RKO (cell line): ENCODE data around the gene VAC14.
A peak's percentile ranks its signal among the peaks of the same experiment; 100 is the strongest.

Experiments used
- DNase-seq: peaks from one replicate; pipeline ENCODE4 v3.0.0-alpha.2; 2016; ENCODE audit warnings: low spot score

Gene VAC14

GRCh38 chr16:70760221-70760620 is 40.7 kb downstream of the VAC14 start:
- DNase-seq: no peak

DNA sequence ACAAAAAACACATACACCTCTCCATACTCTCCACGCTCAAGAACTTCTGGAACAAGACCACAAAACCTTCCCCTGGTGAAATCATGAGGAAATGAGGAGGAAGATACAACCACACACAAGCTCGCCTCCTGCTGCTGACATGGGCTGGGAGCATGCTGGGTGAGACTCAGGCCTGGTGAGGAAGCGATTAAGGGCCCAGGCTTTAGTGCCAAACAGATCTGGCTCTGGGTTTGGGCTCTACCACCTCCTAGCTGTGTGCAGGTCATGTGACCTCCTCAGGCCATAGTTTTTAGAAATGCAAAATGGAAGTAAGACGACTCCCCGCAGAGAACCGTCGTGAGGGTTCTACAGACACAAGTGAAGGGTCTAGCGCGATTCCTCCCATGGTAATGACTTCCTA is 41.3 kb downstream of the VAC14 start:
- DNase-seq: no peak

DNA sequence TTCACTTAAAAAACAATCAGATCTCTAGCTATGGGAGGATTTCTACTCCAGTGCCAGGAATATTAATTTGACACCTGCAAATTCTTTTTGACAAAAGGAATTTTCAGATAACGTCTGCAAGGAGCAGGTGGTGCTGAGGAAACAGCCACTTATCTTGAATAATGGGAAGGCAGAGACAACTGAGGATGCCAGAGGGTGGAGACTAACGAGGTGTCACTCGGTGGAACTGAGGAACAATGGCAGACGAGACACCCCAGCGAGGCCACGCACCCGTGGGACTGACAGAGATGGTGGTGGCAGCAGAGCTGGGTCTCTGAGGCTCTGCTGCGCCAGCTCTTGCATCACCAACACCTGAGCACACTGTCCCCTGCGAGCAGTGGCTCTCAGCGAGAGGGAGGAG is 42.2 kb downstream of the VAC14 start:
- no peak for DNase-seq

DNA sequence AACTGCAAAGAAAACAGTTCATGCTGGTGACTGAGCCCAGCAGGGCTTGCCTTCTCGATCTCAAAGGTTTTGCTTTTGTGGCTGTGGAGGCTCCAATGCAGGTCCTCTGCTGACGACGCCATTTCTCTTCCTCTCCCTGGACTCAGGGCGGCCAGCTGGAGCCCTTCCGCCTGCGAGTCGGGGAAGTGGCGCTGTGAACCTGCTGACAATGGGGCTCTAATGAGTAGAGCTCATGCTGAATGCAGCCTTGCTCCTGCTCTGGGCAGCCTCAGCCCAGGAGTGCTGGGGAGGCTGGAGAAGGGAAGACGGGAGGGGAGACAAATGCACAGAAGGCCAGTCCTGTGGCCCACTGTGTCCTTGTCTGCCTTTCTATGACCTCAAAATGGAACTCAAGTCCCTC is 43.8 kb downstream of the VAC14 start:
- DNase-seq: no peak

DNA sequence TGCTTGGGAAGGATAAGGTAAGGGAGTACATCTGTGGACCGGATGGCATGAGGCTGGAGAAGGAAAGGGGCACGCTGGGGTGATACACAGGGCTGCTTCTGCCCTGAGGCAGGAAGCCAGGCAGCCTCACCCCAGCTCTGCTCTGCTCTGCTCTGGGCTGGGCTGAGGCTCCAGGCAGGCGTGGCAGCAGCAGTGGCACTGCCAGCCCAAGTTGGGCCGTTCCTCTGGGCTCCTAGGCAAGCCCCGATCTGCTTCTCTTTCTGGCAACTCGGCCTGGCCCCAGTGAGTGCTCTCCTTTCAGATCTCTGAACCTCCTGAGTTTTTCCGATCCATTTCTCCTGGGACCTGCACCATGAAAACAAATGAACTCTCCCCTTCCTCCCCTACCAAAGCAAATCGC is 44.9 kb downstream of the VAC14 start:
- no peak for DNase-seq

DNA sequence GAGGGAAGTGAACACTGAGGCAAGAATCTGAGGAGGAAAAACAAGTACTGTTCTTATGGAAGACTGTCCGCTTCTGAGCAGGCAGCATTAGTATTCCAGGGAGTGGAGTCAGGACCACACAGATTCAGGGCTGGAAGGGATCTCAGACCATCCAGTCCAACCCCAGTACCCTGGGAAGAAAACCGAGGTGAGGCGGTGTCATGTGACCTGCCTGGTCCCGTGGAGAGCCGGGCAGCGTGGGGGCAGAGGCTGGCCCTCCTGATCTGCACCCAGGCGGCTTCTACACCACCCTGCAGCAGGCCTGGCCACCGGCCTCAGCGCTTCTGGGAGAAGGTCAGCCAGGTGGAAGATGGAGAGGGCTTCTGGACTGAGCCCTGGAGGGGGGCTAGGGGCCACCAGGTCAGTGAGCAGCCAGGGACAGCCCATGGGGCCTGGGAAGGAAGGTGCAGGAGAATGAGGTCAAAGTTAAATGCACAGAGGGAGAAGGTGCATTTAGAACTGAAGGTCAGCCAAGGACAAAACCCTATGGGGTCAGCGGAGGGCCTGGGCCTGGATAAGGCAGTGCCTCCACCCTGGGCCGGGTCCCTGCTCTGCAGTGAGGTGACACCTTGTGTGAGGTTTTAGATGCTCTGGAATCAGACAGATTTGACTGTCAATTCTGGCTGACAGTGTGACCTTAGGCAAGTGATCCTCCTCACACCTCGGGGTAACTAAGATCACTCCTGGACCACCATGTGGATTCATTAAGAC is 45.9 kb downstream of the VAC14 start:
- no peak for DNase-seq

GRCh38 chr16:70754371-70754770 is 46.6 kb downstream of the VAC14 start:
- no peak for DNase-seq

DNA sequence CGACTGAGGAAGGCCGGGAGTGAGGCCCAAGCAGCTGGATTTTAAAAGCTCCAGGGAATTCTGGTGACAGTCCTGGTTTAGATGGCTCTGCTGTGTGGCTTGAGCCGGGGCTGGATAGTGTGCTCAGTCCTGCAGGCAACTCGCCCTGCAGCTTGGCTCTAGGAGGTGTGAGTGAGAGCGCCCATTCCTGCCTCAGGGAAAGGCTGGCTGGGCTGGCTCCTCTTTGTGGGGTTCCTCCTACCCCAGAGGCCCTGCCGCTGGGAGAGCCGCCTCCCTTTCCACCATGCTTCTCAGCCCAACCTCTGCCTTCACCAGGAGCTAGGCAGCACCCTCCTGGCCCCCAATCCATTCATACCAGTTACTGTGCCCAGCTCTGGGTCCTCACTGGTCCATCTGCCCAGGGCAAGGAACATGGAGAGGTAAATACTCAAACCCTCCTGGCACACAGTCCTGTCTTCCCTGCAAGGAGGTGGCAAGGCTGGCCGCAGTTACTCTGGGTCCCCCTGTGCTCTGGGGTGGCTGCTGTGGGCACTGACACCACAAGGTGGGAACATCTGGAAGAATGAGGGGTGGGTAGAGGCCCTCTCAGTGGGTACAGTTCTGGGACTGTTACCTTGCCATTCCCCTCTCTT is 47.1 kb downstream of the VAC14 start:
- DNase-seq: no peak

DNA sequence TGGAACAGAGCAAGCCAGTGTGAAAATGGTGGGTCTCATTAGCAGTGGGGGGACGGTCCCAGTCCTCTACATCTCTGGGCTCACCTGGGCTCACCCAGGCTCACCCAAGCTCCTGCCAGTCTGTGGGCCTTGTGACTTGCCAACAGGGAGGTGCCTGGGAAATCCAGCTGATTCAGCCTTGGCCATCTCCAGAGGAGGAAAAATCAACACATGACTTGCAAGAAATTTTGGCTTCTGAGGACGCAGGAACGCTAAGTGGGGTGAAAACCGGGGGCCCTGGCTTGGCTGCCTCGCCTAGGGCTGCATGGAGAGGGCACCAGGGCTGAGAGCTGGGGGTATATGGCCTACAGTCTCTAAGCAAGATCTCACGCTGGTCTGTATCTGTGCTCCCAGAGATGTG is 47.7 kb downstream of the VAC14 start:
- DNase-seq: no peak

GRCh38 chr16:70752426-70752825 is 48.5 kb downstream of the VAC14 start:
- DNase-seq: no peak

DNA sequence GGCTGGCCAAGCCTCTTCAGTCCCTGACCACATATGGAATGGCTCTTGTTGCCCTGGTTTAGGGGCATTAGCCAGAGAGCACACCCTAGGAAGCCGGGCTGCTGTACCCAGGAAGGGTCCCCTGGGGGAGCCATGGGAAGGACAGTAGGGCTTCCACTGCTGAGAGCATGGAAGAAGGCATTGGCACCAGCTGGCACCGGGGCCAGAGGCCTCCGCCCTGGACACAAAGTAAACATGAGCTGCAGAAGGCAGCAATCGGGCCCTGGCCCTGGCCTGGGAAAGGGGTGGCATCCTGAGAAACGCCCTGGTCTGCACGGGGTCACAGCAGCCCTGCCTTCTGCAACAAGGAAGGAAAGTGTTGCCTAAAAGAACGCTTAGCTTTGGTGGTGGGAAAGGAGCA is 49.4 kb downstream of the VAC14 start:
- no peak for DNase-seq

- DNase-seq: no peak
Measured at GRCh38 chr16:70750893-70751467, 50.0 kb downstream of the VAC14 start.

DNA sequence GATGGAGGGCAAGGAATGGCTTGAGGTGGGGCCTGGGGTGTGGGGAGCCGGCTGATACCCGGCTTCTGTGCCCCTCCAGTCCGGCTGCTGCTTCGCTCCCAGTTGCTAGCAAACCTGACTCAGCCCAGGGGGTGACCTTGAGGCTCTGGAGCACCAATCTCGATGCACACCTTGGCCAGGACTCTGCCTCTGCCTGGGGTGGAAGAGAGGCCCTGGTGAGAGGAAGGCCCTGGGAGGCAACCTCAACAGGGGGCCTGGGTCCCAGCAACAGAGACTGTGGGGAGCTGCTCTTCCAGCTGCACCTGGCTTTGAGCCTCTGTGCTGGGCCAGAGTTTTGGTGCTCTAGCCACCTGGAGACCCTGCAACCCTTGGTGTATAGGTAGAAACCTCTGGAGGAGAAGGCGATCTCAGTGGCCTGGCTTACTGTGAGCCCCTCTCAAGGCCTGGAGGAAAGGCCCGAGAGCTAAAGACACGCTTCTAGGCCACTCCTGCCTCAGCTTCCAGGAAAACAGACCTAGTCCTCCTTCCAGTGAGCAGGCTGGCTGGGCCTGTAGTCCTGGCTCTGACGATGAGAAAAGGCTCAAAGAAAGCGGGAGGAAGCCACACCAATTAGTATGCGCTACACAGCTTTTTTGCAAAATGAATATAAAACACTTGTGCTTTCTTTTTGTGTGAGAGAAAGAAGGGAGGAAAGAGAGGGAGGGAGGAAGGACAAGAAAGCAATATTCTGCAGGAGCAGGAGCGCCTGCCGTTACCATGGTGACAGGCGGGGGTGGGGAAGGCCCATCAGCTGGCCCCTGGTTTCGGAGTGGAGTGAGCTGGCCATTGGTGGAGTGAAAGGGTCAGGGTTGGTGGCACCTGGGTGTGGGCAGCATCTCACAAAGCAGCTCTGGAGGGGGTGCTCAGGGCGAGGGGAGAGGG is 51.0 kb downstream of the VAC14 start:
- no peak for DNase-seq

DNA sequence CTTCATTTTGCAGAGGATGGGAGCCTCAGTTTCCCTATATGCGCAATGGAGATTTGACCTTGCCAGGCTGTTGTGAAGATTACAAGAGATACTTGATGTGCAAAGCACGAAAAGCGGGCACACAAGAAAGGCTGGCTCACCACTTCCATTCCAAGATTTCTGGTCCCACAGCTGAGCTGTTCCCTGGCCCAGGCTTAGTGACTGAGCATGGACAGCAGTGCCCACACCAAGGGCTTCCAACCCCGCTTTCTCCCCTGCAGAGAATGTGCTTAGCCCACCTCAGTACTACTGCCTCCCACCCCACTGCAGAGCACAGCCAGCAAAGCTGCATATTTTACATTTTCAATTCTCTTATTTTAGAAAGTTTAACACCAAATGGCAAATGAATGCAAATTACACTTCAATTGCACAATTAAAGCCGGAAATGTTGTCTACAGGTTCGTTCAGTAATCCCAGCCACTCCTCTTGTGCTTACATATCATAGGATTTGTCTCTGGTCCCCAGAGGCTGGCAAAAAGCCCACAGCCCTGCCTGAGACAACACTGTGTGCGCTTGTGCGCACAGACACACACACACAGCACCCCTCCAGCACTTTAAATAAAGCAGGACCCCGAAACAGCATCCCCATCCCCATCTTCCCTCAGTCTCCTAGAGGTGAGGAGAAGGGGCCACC is 51.8 kb downstream of the VAC14 start:
- DNase-seq: no peak

DNA sequence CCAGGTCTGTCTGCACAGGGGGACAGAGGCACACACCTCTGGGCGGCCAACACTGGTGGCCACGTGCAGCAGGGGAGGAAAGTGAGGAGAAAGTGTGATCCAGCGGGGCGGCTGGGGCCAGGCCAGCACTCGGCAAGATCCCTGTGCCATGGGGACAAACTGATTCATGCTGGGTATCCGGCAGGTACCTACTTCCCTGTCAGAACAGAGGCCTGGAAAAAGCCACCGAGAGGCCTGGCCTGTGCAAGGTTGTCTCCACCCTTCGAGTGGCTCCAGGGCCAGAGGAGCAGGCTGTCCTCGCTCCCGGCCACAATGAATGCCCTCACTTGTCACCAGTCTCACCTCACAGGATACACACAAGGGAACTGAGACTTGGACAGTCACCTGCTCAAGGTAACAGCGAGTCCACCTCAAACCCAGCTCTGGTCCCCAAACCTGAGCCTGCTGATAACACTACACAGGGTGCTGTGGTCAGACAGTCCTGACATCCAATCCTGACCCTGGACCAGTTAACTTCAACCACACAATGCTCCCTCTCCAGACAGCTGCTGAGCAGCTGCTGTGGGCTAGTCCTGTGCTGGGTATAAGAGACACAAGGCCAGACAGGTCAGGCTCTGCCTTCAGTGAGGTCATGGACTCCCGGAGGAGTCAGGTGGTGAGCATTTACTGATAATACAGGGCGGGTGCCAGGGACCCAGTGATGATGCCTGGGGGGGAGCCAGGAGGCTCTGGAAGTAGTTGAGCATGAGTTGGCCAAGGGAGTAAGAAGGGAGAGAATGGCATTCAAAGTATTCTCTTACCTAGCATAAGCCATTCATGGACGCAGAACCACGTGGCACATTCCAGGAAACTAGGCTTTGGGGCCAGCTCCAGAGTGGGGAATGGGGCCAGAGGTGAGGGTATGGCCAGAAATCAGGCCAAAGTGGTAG is 53.0 kb downstream of the VAC14 start:
- no peak for DNase-seq

DNA sequence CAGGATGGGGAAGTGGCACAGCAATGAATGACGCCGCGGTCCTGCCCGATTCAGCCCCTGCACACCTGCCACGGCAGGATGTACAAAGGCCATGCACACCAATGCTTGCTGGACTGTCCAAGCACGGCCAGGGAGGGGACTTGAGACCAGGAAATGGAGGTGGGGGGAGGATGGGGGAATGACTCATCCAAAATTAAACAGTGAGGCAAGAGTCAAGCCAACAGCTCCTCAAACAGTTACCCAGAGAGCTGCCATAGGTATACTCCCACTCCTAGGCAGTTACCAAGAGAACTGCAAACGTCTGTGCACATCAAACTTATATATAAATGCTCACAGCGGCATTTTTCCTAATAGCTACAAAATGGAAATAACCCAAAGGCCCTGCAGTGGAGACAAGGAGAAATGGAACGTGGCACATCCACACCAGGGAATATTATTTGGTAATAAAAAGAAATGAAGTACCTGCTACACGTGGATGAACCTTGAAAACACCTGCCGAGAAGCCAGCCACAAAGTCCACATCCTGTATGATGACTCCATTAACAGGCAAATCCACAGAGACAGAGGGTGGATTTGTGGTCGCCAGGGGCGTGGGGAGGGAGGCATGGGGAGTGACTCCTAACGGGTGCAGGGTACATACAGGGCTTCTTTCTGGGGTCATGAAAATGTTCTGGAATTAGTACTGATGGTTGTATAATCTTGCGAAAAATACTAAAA is 54.1 kb downstream of the VAC14 start:
- DNase-seq: peak; percentile 74

GRCh38 chr16:70746040-70746707 is 54.8 kb downstream of the VAC14 start:
- peak; percentile 64 for DNase-seq

DNA sequence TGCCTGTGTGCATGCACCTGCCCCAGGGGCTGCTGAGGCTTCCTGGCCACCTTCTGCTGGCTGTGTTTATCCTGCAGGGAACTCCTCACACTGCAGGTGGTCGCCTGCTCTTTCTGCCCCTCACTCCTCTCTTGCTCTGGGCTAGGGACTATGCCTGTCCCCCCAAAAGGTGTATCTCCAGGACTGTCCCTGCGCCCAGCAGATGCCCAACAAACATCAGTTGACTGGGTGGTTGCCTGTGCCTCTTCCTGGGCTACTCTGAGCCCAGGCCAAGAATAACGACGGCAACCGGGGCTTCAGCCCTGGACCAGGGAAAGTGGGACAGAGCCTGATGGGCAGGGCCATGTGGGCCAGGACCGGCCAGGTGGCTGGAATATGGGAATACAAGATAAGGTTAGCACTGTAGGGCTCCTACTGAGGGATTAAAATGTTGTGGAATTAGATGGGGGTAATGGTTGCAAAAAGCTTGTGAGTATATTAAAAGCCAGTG is 55.4 kb downstream of the VAC14 start:
- DNase-seq: no peak

DNA sequence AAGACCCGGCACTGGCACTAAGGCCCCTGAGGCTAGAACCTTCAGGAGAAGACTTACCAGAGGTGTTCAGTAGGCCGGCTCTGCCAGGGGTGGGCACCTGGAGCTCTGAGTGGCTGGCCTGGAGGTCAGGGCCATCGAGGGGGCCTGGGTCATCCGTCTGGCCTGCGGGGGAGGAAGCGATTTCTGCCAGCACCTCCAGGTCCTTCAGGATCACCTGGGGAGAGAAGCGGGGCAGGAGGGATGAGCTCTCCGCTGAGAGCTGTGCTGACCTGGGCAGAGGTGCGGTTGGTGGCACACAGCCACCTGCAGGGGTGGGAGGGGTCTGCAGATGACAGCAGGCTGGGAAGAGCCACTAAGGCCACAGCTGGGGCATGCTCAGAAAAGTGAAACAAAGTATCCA is 56.6 kb downstream of the VAC14 start:
- DNase-seq: no peak
